ENCODE results near the gene DYNLRB1. TPM values are rescaled to one million over a fixed set of nuclear protein-coding genes. Genes with fewer than 3 reads are reported as not detected.
"Not testable (repeated sequence)": the region's sequence is repeated elsewhere in the genome, so short reads cannot be mapped to it uniquely, and the experiment has no call there.

DYNLRB1 gene
- total RNA-seq, 1 experiment from 2014 or later: 127 TPM

GRCh38 chr20:34473262-34473883 is 42.8 kb upstream of the DYNLRB1 start:
- peak; percentile 59 for DNase-seq (ENCODE audit: unreplicated experiment)
- no peak overlapping the region for H3K4me3 Mint-ChIP-seq (ENCODE audit: unreplicated experiment)
- BruUV-seq (replicated peaks): no TSS peak
- no peaks in the 10 kb centered on the region for H3K27me3 Mint-ChIP-seq (ENCODE audit: insufficient read depth, unreplicated experiment)
- CTCF ChIA-PET: interaction anchor here (0.5 to 2.7 kb wide), 8 partner anchors 11 to 368 kb away, joined by 3 to 33 read pairs (median 3); no protein-coding TSS in a partner anchor
- POLR2A ChIA-PET: interaction anchor here (0.9 to 2.0 kb wide), 4 partner anchors 16 to 161 kb away, joined by 3 to 6 read pairs (median 4); no protein-coding TSS in a partner anchor
- H3K36me3 Mint-ChIP-seq (ENCODE audit: insufficient read depth, unreplicated experiment): peaks cover 61% of the 10 kb centered on the region
- intact Hi-C loops (cut with micrococcal nuclease): loop anchor here (1.0 kb wide), 1 partner anchor 161 kb away; no protein-coding TSS in a partner anchor
- no peaks in the 10 kb centered on the region for H3K9me3 Mint-ChIP-seq (ENCODE audit: unreplicated experiment)
- H3K4me1 Mint-ChIP-seq (ENCODE audit: insufficient read depth, unreplicated experiment): peaks cover 9% of the 10 kb centered on the region
- TF ChIP-seq CTCF (IDR thresholded peaks at IDR 0.05; ENCODE audit: unreplicated experiment): peak; percentile 36
- no peak overlapping the region for H3K27ac Mint-ChIP-seq (ENCODE audit: low read depth, unreplicated experiment)

- ChIA-PET POLR2A (interaction anchor here (1.3 kb wide), 1 partner anchor 10 kb away, joined by 4 read pairs; no protein-coding TSS in a partner anchor), CTCF (interaction anchor here (0.6 to 4.4 kb wide), 7 partner anchors 34 to 197 kb away, joined by 3 to 34 read pairs (median 3); no protein-coding TSS in a partner anchor)
- Mint-ChIP-seq H3K36me3 (ENCODE audit: insufficient read depth, unreplicated experiment) (peaks cover 60% of the 10 kb centered on the region), H3K4me1 (ENCODE audit: insufficient read depth, unreplicated experiment) (peaks cover 9% of the 10 kb centered on the region), H3K27ac (ENCODE audit: low read depth, unreplicated experiment) (no peak overlapping the region), H3K9me3 (ENCODE audit: unreplicated experiment) (no peaks in the 10 kb centered on the region), H3K27me3 (ENCODE audit: insufficient read depth, unreplicated experiment) (no peaks in the 10 kb centered on the region), H3K4me3 (ENCODE audit: unreplicated experiment) (no peak overlapping the region)
- intact Hi-C loops (cut with micrococcal nuclease): no loop called here
- TF ChIP-seq CTCF (IDR thresholded peaks at IDR 0.05; ENCODE audit: unreplicated experiment): no peak
- DNase-seq (ENCODE audit: unreplicated experiment): peak; percentile 17
- no TSS peak for BruUV-seq (replicated peaks)
These were observed 40.1 kb upstream of the DYNLRB1 start for GRCh38 chr20:34475979-34476736.

DNA sequence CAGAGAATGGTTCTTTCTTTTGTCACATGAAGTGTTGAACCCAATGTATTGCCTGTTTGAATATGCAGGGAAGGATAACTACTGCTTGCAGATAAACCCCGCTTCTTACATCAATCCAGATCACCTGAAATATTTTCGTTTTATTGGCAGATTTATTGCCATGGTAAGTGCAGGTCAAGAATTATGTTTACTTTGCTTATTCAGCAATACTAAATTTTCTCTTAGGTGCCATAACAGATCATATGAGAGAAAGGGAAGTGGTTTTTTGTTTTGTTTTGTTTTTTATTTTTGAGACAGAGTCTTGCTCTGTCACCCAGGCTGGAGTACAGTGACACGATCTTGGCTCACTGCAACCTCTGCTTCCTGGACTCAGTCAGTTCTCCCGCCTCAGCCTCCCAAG is 36.6 kb upstream of the DYNLRB1 start:
- CTCF ChIA-PET: no interaction called here
- H3K4me1 Mint-ChIP-seq (ENCODE audit: insufficient read depth, unreplicated experiment): no peaks in the 10 kb centered on the region
- no peak for DNase-seq (ENCODE audit: unreplicated experiment)
- H3K27ac Mint-ChIP-seq (ENCODE audit: low read depth, unreplicated experiment): no peak overlapping the region
- intact Hi-C loops (cut with micrococcal nuclease): no loop called here
- no peak for TF ChIP-seq CTCF (IDR thresholded peaks at IDR 0.05; ENCODE audit: unreplicated experiment)
- no peaks in the 10 kb centered on the region for H3K9me3 Mint-ChIP-seq (ENCODE audit: unreplicated experiment)
- POLR2A ChIA-PET: interaction anchor here (0.6 kb wide), 1 partner anchor 1031 kb away, joined by 3 read pairs; no protein-coding TSS in a partner anchor
- BruUV-seq (replicated peaks): no TSS peak
- no peaks in the 10 kb centered on the region for H3K27me3 Mint-ChIP-seq (ENCODE audit: insufficient read depth, unreplicated experiment)
- peaks cover 70% of the 10 kb centered on the region for H3K36me3 Mint-ChIP-seq (ENCODE audit: insufficient read depth, unreplicated experiment)
- no peak overlapping the region for H3K4me3 Mint-ChIP-seq (ENCODE audit: unreplicated experiment)

DNA sequence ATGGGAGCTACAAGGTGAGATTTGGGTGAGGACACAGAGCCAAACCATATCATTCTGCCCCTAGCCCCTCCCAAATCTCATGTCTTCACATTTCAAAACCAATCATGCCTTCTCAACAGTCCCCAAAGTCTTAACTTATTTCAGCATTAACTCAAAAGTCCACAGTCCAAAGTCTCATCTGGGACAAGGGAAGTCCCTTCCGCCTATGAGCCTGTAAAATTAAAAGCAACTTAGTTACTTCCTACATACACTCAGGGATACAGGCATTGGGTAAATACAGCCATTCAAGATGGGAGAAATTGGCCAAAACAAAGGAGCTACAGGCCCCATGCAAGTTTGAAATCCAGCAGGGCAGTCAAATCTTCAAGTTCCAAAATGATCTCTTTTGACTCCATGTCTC is 34.1 kb upstream of the DYNLRB1 start:
- POLR2A ChIA-PET; BruUV-seq (replicated peaks); H3K4me3 Mint-ChIP-seq (ENCODE audit: unreplicated experiment); H3K27ac Mint-ChIP-seq (ENCODE audit: low read depth, unreplicated experiment); intact Hi-C loops (cut with micrococcal nuclease); H3K4me1 Mint-ChIP-seq (ENCODE audit: insufficient read depth, unreplicated experiment); H3K9me3 Mint-ChIP-seq (ENCODE audit: unreplicated experiment); H3K27me3 Mint-ChIP-seq (ENCODE audit: insufficient read depth, unreplicated experiment); DNase-seq (ENCODE audit: unreplicated experiment): not testable (repeated sequence)
- peaks cover 75% of the 10 kb centered on the region for H3K36me3 Mint-ChIP-seq (ENCODE audit: insufficient read depth, unreplicated experiment)
- CTCF ChIA-PET: interaction anchor here (0.6 to 1.1 kb wide), 2 partner anchors 56 to 63 kb away, joined by 3 read pairs; no protein-coding TSS in a partner anchor

- CTCF ChIA-PET: interaction anchor here (2.1 to 7.8 kb wide), 2 partner anchors 10 to 170 kb away, joined by 7 to 48 read pairs; no protein-coding TSS in a partner anchor
- H3K4me1 Mint-ChIP-seq (ENCODE audit: insufficient read depth, unreplicated experiment); intact Hi-C loops (cut with micrococcal nuclease); DNase-seq (ENCODE audit: unreplicated experiment); H3K27ac Mint-ChIP-seq (ENCODE audit: low read depth, unreplicated experiment); BruUV-seq (replicated peaks); H3K9me3 Mint-ChIP-seq (ENCODE audit: unreplicated experiment); H3K27me3 Mint-ChIP-seq (ENCODE audit: insufficient read depth, unreplicated experiment); H3K4me3 Mint-ChIP-seq (ENCODE audit: unreplicated experiment): not testable (repeated sequence)
- H3K36me3 Mint-ChIP-seq (ENCODE audit: insufficient read depth, unreplicated experiment): peaks cover 78% of the 10 kb centered on the region
- POLR2A ChIA-PET: interaction anchor here (0.7 to 2.5 kb wide), 3 partner anchors 12 to 31 kb away, joined by 3 to 8 read pairs (median 4); no protein-coding TSS in a partner anchor
These were observed 32.5 kb upstream of the DYNLRB1 start for GRCh38 chr20:34483585-34484220.
